Loucy (cell line): ENCODE data around the gene GPC5.

Experiments used
- CTCF ChIP-seq: fragments of 200-600 bp; sonication (generic); conservative IDR thresholded peaks from 2 replicates; pipeline ENCODE4 v1.5.1; 2014; ENCODE audit warnings: mild to moderate bottlenecking, antibody characterized with exemption, low read length
- EZH2phosphoT487 ChIP-seq: fragments of 200-600 bp; IDR thresholded peaks from 2 replicates; pipeline ENCODE4 v1.6.1; 2018; ENCODE audit warnings: antibody characterized with exemption, mild to moderate bottlenecking, moderate library complexity, borderline replicate concordance

DNA sequence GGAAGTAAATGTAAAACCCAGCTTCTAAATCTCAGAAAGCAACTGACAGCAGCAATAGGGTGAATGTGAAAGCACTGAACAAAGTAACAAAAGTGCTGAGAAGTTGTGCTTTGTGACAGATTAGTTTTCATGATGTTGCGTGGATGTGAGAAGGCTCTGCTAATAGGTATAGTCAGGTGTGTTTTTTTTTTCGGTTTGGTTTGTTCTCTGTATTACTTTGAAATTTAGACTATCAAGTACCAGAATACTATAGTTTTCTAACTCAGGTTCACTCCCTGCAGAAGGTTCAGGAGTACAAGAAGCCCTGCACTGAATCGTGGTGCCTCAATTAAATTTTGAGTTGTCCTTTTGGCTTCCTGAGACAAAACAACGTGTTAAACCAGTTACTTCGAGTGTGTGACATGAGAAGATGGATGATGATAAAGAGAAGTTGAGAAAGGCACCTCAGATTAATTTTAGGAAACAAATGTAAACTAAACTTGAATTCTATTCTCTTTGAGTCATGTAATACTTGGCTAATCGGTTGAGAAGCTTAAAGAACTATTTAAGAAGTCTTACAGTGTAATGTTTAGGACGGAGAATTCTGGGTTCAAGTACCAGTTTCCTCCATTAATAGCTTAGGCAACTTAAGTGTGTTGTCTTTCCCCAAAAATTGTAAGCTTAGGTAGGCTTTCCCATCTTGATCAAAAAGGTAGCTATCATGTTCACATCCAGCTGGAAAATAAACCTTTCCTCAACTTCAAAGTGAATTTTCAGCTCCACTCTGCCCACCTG, 40.6 kb upstream of the GPC5 start:
- TF ChIP-seq CTCF (no peak), EZH2phosphoT487 (no peak)
